LNCaP clone FGC (cell line): ENCODE measurements around the gene SERPINA9.

Experiments
- DNase-seq: peaks from one replicate; pipeline ENCODE4 v3.0.0-alpha.2; 2011; ENCODE audit warnings: low read depth
- H3K4me3 ChIP-seq: 2 replicates; pipeline ENCODE4 v1.5.1; 2011; ENCODE audit warnings: mild to moderate bottlenecking, low read depth, low read length, control low read depth
- TF ChIP-seq, protein P1 (sequence below): IDR thresholded peaks from 2 replicates; pipeline ENCODE4 v1.5.1; 2012; ENCODE audit warnings: mild to moderate bottlenecking; ENCODE audit not compliant: control insufficient read depth, insufficient read depth; ENCODE audit errors: extremely low read depth

Gene SERPINA9

GRCh38 chr14:94470311-94470710 is 5.7 kb downstream of the SERPINA9 start:
- TF ChIP-seq, protein P1, sequence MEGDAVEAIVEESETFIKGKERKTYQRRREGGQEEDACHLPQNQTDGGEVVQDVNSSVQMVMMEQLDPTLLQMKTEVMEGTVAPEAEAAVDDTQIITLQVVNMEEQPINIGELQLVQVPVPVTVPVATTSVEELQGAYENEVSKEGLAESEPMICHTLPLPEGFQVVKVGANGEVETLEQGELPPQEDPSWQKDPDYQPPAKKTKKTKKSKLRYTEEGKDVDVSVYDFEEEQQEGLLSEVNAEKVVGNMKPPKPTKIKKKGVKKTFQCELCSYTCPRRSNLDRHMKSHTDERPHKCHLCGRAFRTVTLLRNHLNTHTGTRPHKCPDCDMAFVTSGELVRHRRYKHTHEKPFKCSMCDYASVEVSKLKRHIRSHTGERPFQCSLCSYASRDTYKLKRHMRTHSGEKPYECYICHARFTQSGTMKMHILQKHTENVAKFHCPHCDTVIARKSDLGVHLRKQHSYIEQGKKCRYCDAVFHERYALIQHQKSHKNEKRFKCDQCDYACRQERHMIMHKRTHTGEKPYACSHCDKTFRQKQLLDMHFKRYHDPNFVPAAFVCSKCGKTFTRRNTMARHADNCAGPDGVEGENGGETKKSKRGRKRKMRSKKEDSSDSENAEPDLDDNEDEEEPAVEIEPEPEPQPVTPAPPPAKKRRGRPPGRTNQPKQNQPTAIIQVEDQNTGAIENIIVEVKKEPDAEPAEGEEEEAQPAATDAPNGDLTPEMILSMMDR: no peak
- DNase-seq: no peak
- no peak overlapping the region for H3K4me3 ChIP-seq

- TF ChIP-seq, protein P1: no peak
- no peak for DNase-seq
Observed at GRCh38 chr14:94469261-94469660, 6.7 kb downstream of the SERPINA9 start.

GRCh38 chr14:94467728-94468520 is 8.1 kb downstream of the SERPINA9 start:
- TF ChIP-seq, protein P1: no peak
- no peak for DNase-seq
- no peak overlapping the region for H3K4me3 ChIP-seq

More at GRCh38 chr14:94469261-94469660, 6.7 kb downstream of the SERPINA9 start:
- no peak overlapping the region for H3K4me3 ChIP-seq

DNA sequence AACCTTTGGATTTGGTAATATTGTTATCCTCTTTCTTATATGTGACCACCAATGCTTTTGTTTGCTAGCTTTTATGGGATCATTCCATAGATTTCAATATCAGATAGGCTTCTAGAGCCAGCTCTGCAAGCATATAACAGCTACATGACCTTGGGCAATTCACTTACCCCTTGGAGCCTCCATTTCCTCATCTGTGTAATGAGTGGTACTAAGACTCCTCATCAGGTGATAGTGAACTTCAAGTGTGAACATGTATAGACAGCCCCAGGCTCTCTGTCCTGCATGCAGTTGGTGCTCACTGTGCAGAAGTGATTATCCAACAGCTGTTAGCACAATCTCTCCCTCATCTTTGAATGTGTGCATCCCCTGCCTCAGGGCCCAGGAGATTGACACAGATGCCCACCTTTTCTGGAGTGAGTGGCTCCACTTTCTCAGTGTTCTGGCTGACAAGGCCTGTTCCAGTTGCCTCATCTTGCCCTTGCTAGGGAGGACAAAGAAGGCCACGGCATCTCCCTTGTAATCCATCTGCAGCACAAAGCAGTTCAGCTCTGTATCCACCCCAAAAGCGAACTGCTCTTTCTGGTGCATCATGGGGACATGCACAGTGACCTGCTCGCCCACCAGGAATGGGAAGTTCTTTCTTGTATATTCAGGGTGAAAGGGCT is 9.2 kb downstream of the SERPINA9 start:
- no peak for DNase-seq
- TF ChIP-seq, protein P1: no peak
- H3K4me3 ChIP-seq: no peak overlapping the region

DNA sequence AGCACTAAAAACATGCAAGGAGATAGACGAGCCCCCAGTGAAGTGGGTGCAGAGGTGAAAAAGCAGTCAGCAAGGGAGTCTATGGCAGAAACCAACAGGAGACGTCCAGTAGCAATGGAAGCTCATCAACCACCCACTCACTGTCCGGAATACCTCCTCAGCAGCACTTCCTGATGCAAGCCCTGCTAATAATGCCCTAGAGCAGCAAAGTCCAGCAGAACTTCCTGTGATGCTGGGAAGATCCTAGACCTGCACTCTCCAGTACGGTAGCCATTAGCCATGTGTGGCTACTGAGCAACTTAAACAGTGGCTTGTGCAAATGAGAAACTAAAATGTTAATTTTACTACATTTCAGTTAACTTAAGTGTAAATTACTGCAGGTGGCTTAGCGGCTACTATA is 11.0 kb downstream of the SERPINA9 start:
- TF ChIP-seq, protein P1: no peak

DNA sequence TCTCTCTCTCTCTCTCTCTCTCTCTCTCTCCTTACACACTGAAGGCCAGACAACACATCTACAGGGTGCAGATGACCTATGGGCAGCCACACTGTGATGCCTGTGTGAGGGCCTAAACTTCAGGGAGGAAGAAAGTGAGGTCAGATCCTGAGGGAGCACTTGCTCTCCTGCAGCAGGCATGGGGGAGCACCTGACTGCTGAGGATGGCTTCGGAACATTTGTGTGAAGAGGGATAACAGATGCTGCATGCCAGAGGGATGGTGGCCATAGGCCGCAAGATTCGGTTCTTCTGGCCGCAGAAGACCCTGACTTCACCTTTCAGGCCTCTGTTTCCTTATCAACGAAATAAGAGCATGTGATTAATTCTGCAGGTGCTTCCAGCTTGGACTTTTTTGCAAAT is 11.7 kb downstream of the SERPINA9 start:
- no peak overlapping the region for H3K4me3 ChIP-seq
- TF ChIP-seq, protein P1: no peak
- DNase-seq: no peak

More for the DNA sequence above, 11.0 kb downstream of the SERPINA9 start:
- no peak overlapping the region for H3K4me3 ChIP-seq
- no peak for DNase-seq
